GM21619 (cell line): Measurements from ENCODE around the gene FBXO47.
"Not testable (repeated sequence)": the region's sequence is repeated elsewhere in the genome, so short reads cannot be mapped to it uniquely, and the experiment has no call there.

Experiments used
- ATAC-seq: cut with Tn5 transposase; IDR thresholded peaks from one replicate; pipeline ENCODE4 v1.9.1; 2021; ENCODE audit not compliant: unreplicated experiment

FBXO47 gene

GRCh38 chr17:38980490-38981217, 13.5 kb upstream of the FBXO47 start:
- ATAC-seq: no peak

GRCh38 chr17:38978180-38978579, 11.0 kb upstream of the FBXO47 start:
- no peak for ATAC-seq

GRCh38 chr17:38976187-38976551, 9.0 kb upstream of the FBXO47 start:
- not testable (repeated sequence) for ATAC-seq

- no peak for ATAC-seq
These were observed 3.6 kb upstream of the FBXO47 start for GRCh38 chr17:38970804-38971203.

GRCh38 chr17:38970128-38970527, 2.9 kb upstream of the FBXO47 start:
- no peak for ATAC-seq

GRCh38 chr17:38969281-38969680, 2.1 kb upstream of the FBXO47 start:
- no peak for ATAC-seq

GRCh38 chr17:38961413-38961812, 5.8 kb downstream of the FBXO47 start:
- ATAC-seq: no peak

- ATAC-seq: no peak
These were observed 6.8 kb downstream of the FBXO47 start for GRCh38 chr17:38960402-38960801.

GRCh38 chr17:38959508-38959907, 7.7 kb downstream of the FBXO47 start:
- no peak for ATAC-seq

- ATAC-seq: no peak
These were observed 8.4 kb downstream of the FBXO47 start for GRCh38 chr17:38958756-38959155.

- no peak for ATAC-seq
These were observed 8.9 kb downstream of the FBXO47 start for GRCh38 chr17:38958326-38958725.

- ATAC-seq: not testable (repeated sequence)
These were observed 13.4 kb downstream of the FBXO47 start for GRCh38 chr17:38953800-38954199.

GRCh38 chr17:38947189-38947588, 20.0 kb downstream of the FBXO47 start:
- ATAC-seq: no peak

GRCh38 chr17:38943607-38944006, 23.6 kb downstream of the FBXO47 start:
- ATAC-seq: no peak

- no peak for ATAC-seq
These were observed 24.4 kb downstream of the FBXO47 start for GRCh38 chr17:38942696-38943334.

GRCh38 chr17:38940404-38940803, 26.8 kb downstream of the FBXO47 start:
- no peak for ATAC-seq

GRCh38 chr17:38939987-38940386, 27.2 kb downstream of the FBXO47 start:
- ATAC-seq: no peak

- not testable (repeated sequence) for ATAC-seq
These were observed 33.2 kb downstream of the FBXO47 start for GRCh38 chr17:38933962-38934361.

- not testable (repeated sequence) for ATAC-seq
These were observed 36.4 kb downstream of the FBXO47 start for GRCh38 chr17:38930782-38931181.

GRCh38 chr17:38926293-38927070, 40.7 kb downstream of the FBXO47 start:
- no peak for ATAC-seq

- ATAC-seq: no peak
These were observed 41.8 kb downstream of the FBXO47 start, which contains the start of gene LASP1NB for GRCh38 chr17:38925263-38925995. Gene LASP1NB, plus strand, starts transcription at chr17:38925614.
